WERI-Rb-1 (cell line): Measurements from ENCODE around the gene C5orf47.
"Not testable (repeated sequence)": the region's sequence is repeated elsewhere in the genome, so short reads cannot be mapped to it uniquely, and the experiment has no call there.

Experiments
- DNase-seq: peaks from one replicate; pipeline ENCODE4 v3.0.0-alpha.2; 2020
- H3K27ac ChIP-seq: fragments of 250-450 bp; sonication (Bioruptor Pico); 2 replicates; pipeline ENCODE4 v1.5.1; 2020; ENCODE audit warnings: mild to moderate bottlenecking, moderate library complexity
- H3K27me3 ChIP-seq: fragments of 250-450 bp; sonication (Bioruptor Pico); 2 replicates; pipeline ENCODE4 v1.5.1; 2021; ENCODE audit warnings: mild to moderate bottlenecking, low read depth, moderate library complexity; ENCODE audit not compliant: insufficient read depth, severe bottlenecking
- H3K36me3 ChIP-seq: fragments of 250-450 bp; sonication (Bioruptor Pico); 2 replicates; pipeline ENCODE4 v1.5.1; 2020; ENCODE audit warnings: mild to moderate bottlenecking, moderate library complexity
- H3K4me3 ChIP-seq: 2 replicates; pipeline ENCODE4 v1.5.1; 2011; ENCODE audit warnings: low read depth, mild to moderate bottlenecking, control low read depth, low read length
- H3K9me3 ChIP-seq: fragments of 250-450 bp; sonication (Bioruptor Pico); 2 replicates; pipeline ENCODE4 v1.5.1; 2021; ENCODE audit warnings: mild to moderate bottlenecking, moderate library complexity; ENCODE audit not compliant: severe bottlenecking
- CTCF ChIP-seq: IDR thresholded peaks from 2 replicates; pipeline ENCODE4 v1.5.1; 2011; ENCODE audit warnings: low read depth, mild to moderate bottlenecking, control low read depth, inconsistent platforms, low read length

C5orf47 gene

GRCh38 chr5:174003795-174004194 lies 14.8 kb downstream of the C5orf47 start:
- Histone ChIP-seq H3K36me3 (no peaks in the 10 kb centered on the region), H3K27me3 (peaks cover 23% of the 10 kb centered on the region)
- TF ChIP-seq CTCF = no peak

DNA sequence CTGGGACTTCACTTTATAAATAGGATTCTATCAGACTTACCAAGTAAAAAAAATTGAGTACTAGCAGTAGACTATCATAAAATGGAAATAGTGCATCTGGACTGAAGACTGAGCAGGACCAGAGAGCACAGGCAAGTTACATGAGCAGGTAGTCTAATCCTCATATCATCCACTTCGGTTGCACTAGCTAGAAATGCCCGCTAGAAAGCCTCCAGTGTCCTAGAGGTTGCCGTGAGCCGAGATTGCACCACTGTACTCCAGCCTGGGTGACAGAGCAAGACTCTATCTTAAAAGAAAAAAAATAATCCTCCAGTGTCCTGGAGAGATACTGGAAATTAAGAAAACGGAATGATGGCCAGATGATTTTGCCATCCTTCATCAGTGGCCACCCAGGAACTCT lies 20.0 kb downstream of the C5orf47 start:
- Histone ChIP-seq H3K36me3 (no peaks in the 10 kb centered on the region), H3K27me3 (peaks cover 38% of the 10 kb centered on the region), H3K4me3 (no peak overlapping the region), H3K9me3 (no peaks in the 10 kb centered on the region), H3K27ac (no peak overlapping the region)
- DNase-seq = no peak
- no peak for TF ChIP-seq CTCF

More at GRCh38 chr5:174003795-174004194, 14.8 kb downstream of the C5orf47 start:
- DNase-seq = no peak
- Histone ChIP-seq H3K4me3 (no peak overlapping the region), H3K27ac (no peak overlapping the region), H3K9me3 (no peaks in the 10 kb centered on the region)

- no peak overlapping the region for H3K4me3 ChIP-seq
- H3K27me3 ChIP-seq = peaks cover 32% of the 10 kb centered on the region
- TF ChIP-seq CTCF = no peak
Observed at GRCh38 chr5:174010365-174010764, 21.4 kb downstream of the C5orf47 start.

GRCh38 chr5:174011441-174011840 lies 22.5 kb downstream of the C5orf47 start:
- TF ChIP-seq CTCF = no peak
- H3K27ac ChIP-seq = no peak overlapping the region
- H3K9me3 ChIP-seq = no peaks in the 10 kb centered on the region
- H3K36me3 ChIP-seq = no peaks in the 10 kb centered on the region
- H3K27me3 ChIP-seq = peaks cover 23% of the 10 kb centered on the region
- H3K4me3 ChIP-seq = no peak overlapping the region
- DNase-seq = no peak

More at GRCh38 chr5:174010365-174010764, 21.4 kb downstream of the C5orf47 start:
- Histone ChIP-seq H3K36me3 (no peaks in the 10 kb centered on the region), H3K27ac (no peak overlapping the region), H3K9me3 (no peaks in the 10 kb centered on the region)
- no peak for DNase-seq

DNA sequence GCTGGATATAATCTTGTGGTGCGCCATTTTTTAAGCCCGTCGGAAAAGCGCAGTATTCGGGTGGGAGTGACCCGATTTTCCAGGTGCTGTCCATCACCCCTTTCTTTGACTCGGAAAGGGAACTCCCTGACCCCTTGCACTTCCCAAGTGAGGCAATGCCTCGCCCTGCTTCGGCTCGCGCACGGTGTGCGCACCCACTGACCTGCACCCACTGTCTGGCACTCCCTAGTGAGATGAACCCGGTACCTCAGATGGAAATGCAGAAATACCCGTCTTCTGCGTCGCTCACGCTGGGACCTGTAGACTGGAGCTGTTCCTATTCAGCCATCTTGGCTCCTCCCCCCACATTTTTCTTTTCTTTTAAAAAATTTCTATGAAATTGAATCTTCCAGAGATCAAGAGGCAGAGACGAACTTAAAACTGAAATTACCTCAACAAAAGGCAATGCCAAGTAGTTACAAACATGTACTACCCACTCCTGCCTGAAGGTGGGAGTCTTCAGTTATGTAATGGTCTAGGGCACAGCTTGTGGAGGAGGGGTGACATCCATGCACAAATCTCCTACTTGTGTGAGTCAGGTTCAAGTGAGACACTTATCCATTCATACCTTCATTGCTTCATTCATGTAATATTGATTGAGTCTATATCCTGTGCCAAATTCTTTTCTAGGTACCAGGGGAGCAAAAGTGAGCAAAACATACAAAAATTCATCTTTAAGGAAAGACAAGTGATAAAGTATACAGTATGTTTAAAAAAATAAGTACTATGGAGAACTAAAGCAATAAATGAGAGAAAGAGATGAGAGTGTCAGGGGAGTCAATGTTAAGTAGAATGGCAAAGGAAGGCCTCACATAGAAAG lies 31.3 kb downstream of the C5orf47 start:
- TF ChIP-seq CTCF = peak; percentile 60
- not testable (repeated sequence) for H3K27ac ChIP-seq, H3K36me3 ChIP-seq, H3K4me3 ChIP-seq, H3K9me3 ChIP-seq
- H3K27me3 ChIP-seq = peaks cover 37% of the 10 kb centered on the region
- DNase-seq = peak; percentile 59

GRCh38 chr5:174020928-174021304 lies 31.9 kb downstream of the C5orf47 start:
- peaks cover 37% of the 10 kb centered on the region for H3K27me3 ChIP-seq
- no peak for DNase-seq
- H3K9me3 ChIP-seq = no peaks in the 10 kb centered on the region
- no peak overlapping the region for H3K27ac ChIP-seq
- TF ChIP-seq CTCF = no peak
- no peaks in the 10 kb centered on the region for H3K36me3 ChIP-seq
- no peak overlapping the region for H3K4me3 ChIP-seq
